Measurements from ENCODE around the gene EPB41L1.

The EPB41L1 gene

DNA sequence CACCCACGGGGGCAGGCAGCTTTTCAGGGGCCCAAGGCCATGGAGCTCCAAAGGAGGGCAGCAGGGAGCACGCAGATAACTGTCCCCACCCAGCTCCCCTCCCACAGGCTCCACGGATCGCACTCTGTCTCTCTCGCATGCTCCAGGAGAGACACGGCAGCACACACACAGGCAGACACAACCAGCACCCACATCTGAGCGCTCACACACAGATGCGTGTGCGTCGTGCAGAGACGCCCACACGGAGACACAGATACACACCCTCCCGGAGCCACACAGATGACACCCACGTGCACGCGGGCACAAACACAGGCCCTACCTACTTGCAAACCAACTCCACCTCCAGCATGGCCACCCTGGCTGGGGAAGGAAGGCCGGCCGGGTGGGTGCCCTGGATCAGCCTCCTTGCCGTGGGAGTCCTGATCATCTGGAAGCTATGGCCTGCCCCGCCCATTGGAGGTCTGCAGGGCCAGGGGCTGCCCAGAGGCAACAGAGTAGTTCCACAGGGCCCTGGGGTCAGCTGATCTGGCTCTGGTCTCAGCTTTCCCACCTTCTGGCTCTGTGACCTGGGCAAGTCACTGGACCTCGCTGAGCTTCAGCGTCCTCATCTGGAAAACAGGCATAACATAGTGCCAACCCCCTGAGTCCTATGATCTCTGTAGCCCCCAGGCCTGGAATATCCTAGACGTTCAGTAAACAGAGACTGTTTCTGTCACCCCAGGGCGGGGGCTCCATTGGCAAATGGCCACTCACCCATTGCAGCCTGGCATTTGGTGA lies 113.3 kb downstream of the EPB41L1 start:
- TF ChIP-seq, protein P1, sequence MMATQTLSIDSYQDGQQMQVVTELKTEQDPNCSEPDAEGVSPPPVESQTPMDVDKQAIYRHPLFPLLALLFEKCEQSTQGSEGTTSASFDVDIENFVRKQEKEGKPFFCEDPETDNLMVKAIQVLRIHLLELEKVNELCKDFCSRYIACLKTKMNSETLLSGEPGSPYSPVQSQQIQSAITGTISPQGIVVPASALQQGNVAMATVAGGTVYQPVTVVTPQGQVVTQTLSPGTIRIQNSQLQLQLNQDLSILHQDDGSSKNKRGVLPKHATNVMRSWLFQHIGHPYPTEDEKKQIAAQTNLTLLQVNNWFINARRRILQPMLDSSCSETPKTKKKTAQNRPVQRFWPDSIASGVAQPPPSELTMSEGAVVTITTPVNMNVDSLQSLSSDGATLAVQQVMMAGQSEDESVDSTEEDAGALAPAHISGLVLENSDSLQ (IDR thresholded peaks at IDR 0.05) = no peak
- TF ChIP-seq L3MBTL2 (conservative IDR thresholded peaks at IDR 0.05) (no peak), LEF1 (IDR thresholded peaks at IDR 0.05; ENCODE audit: borderline replicate concordance) (no peak), SP1 (IDR thresholded peaks at IDR 0.05) (no peak), ZNF384 (IDR thresholded peaks at IDR 0.05) (no peak), TARDBP (IDR thresholded peaks at IDR 0.05) (no peak), CTBP1 (IDR thresholded peaks at IDR 0.05; ENCODE audit: borderline replicate concordance) (no peak), ELF4 (IDR thresholded peaks at IDR 0.05) (no peak), FOXA1 (IDR thresholded peaks at IDR 0.05) (no peak), FOXM1 (IDR thresholded peaks at IDR 0.05; ENCODE audit: borderline replicate concordance) (no peak), ARNT (IDR thresholded peaks at IDR 0.05) (no peak), NFRKB (IDR thresholded peaks at IDR 0.05) (no peak)
- DNase-seq (ENCODE audit: extremely low spot score) = no peak
- ChIA-PET CTCF (no interaction called here), POLR2A (no interaction called here)

DNA sequence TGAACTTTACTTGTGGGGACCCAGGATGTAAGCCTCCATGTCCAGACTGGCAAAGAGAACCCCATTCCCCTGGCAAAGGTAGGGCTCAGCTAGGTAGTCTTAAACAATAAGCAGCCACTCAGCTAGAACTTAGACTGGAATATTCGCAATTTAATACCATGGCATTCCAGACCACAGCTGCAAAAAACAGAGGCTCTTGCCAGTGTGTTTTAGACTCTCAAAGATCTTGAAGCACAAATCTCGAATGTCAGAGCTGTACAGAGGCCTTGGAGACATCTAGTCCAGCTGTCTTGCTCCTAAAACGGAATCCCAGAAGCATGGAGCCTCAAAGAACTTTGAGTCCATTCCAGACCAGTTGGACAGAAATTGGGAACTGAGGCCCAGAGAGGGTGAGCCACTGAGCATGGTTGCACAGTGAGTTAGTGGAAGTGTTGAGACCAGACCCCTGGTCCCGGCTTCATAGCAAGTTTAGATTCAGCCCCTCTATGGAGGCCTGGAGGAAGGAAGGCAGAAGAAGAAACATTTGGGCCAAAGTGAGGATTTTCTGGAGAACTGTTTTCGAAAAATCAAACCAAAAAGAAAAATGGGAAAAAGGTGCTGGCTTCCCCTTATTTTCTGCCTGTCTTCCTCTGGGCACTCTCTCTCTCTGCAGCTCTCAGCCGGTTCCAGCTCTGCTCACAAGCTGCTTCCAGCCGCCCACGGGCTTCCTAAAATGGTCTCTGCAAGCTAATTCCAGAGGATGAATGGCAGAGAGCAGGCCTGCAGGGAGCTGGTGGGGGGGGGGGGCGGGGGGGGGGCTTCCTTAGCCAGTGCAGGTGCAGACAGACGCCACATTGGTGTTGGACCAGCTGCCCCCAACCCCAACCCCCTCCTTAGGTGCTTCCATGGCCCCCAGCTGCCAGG lies 114.2 kb downstream of the EPB41L1 start:
- ChIA-PET CTCF (no interaction called here), POLR2A (no interaction called here)
- TF ChIP-seq ELF4 (IDR thresholded peaks at IDR 0.05) = no peak
- no peak for TF ChIP-seq L3MBTL2 (conservative IDR thresholded peaks at IDR 0.05)
- no peak for DNase-seq (ENCODE audit: extremely low spot score)

GRCh38 chr20:36269507-36269906 lies 115.0 kb downstream of the EPB41L1 start:
- DNase-seq (ENCODE audit: extremely low spot score) = no peak
- ChIA-PET CTCF (no interaction called here), POLR2A (no interaction called here)
- TF ChIP-seq, protein P1 (IDR thresholded peaks at IDR 0.05) = no peak
- no peak for TF ChIP-seq TARDBP (IDR thresholded peaks at IDR 0.05)
- TF ChIP-seq L3MBTL2 (conservative IDR thresholded peaks at IDR 0.05) = no peak
- no peak for TF ChIP-seq SUZ12 (IDR thresholded peaks at IDR 0.05)
- TF ChIP-seq LEF1 (IDR thresholded peaks at IDR 0.05; ENCODE audit: borderline replicate concordance) = no peak
- no peak for TF ChIP-seq ZNF384 (IDR thresholded peaks at IDR 0.05)
- TF ChIP-seq NFRKB (IDR thresholded peaks at IDR 0.05) = no peak
- TF ChIP-seq FOXK2 (IDR thresholded peaks at IDR 0.05) = no peak
- TF ChIP-seq SP1 (IDR thresholded peaks at IDR 0.05) = no peak

GRCh38 chr20:36270744-36271638 lies 116.5 kb downstream of the EPB41L1 start:
- POLR2A ChIA-PET = no interaction called here
- no peak for TF ChIP-seq LEF1 (IDR thresholded peaks at IDR 0.05; ENCODE audit: borderline replicate concordance)
- no peak for TF ChIP-seq HDGF (IDR thresholded peaks at IDR 0.05; ENCODE audit: borderline replicate concordance)
- TF ChIP-seq, protein P1 (IDR thresholded peaks at IDR 0.05) = no peak
- TF ChIP-seq FOXM1 (IDR thresholded peaks at IDR 0.05; ENCODE audit: borderline replicate concordance) = no peak
- no peak for TF ChIP-seq ZNF384 (IDR thresholded peaks at IDR 0.05)
- no peak for TF ChIP-seq NFRKB (IDR thresholded peaks at IDR 0.05)
- TF ChIP-seq FOXK2 (IDR thresholded peaks at IDR 0.05) = no peak
- no peak for TF ChIP-seq TARDBP (IDR thresholded peaks at IDR 0.05)
- TF ChIP-seq ARNT (IDR thresholded peaks at IDR 0.05) = no peak
- TF ChIP-seq CTBP1 (IDR thresholded peaks at IDR 0.05; ENCODE audit: borderline replicate concordance) = no peak
- TF ChIP-seq SP1 (IDR thresholded peaks at IDR 0.05) = no peak
- TF ChIP-seq SUZ12 (IDR thresholded peaks at IDR 0.05) = no peak
- TF ChIP-seq FOXA1 (IDR thresholded peaks at IDR 0.05) = no peak
- TF ChIP-seq BHLHE40 (IDR thresholded peaks at IDR 0.05; ENCODE audit: borderline replicate concordance) = no peak
- no peak for TF ChIP-seq ELF4 (IDR thresholded peaks at IDR 0.05)
- no peak for TF ChIP-seq L3MBTL2 (conservative IDR thresholded peaks at IDR 0.05)
- CTCF ChIA-PET = interaction anchor here (0.7 kb wide), 1 partner anchor 125 kb away, joined by 6 read pairs; no protein-coding TSS in a partner anchor
- DNase-seq (ENCODE audit: extremely low spot score) = peak; percentile 3

DNA sequence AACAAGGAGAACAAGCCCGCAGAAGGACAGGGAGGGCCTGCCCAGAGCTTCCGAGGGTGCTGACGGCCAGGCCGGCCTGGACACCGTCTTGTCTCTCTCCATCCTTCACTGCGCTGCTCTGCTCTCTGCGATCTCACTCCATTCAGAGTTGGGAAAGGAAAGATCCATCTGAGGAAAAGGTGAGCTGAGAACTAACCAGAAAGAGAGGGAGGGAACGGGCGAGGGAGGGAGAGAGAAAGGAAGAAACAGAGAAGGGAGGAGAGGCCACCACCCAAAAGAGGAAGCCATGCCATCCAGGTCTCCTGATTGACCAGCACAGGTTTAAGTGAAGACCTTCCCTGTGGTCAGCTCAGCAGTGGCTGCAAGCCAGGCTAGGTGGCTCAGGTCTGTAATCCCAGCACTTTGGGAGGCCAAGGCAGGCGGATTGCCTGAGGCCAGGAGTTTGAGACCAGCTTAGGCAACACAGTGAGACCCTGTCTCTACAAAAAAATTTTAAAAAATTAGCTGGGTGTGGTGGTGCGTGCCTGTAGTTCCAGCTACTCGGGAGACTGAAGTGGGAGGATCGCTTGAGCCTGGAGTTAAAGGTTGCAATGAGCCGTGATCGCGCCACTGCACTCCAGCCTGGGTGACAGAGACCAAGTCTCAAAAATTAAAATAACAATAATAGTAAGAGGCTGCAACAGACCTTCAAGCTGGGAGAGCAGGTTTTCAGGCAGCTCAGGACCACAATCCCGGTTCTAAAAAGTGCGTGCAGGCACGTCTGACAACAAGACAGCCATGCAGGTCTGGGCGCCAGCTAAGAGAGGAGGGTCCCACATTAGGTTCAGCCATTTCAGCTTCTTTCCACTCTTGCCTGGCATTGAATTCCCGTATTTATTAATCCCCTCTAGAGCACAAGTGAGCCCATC lies 117.4 kb downstream of the EPB41L1 start:
- TF ChIP-seq HDGF (IDR thresholded peaks at IDR 0.05; ENCODE audit: borderline replicate concordance) = no peak
- TF ChIP-seq ELF4 (IDR thresholded peaks at IDR 0.05) = no peak
- TF ChIP-seq FOXA1 (IDR thresholded peaks at IDR 0.05) = no peak
- TF ChIP-seq, protein P1 (IDR thresholded peaks at IDR 0.05) = no peak
- no peak for TF ChIP-seq NFRKB (IDR thresholded peaks at IDR 0.05)
- no peak for TF ChIP-seq LEF1 (IDR thresholded peaks at IDR 0.05; ENCODE audit: borderline replicate concordance)
- TF ChIP-seq CTBP1 (IDR thresholded peaks at IDR 0.05; ENCODE audit: borderline replicate concordance) = no peak
- no peak for TF ChIP-seq SP1 (IDR thresholded peaks at IDR 0.05)
- TF ChIP-seq SUZ12 (IDR thresholded peaks at IDR 0.05) = no peak
- TF ChIP-seq TARDBP (IDR thresholded peaks at IDR 0.05) = no peak
- no peak for TF ChIP-seq ZNF384 (IDR thresholded peaks at IDR 0.05)
- no peak for TF ChIP-seq FOXK2 (IDR thresholded peaks at IDR 0.05)
- no peak for TF ChIP-seq L3MBTL2 (conservative IDR thresholded peaks at IDR 0.05)
- no peak for TF ChIP-seq BHLHE40 (IDR thresholded peaks at IDR 0.05; ENCODE audit: borderline replicate concordance)
- ChIA-PET POLR2A (no interaction called here), CTCF (interaction anchor here (0.7 to 2.7 kb wide), 2 partner anchors 9 to 128 kb away, joined by 3 to 10 read pairs; no protein-coding TSS in a partner anchor)
- DNase-seq (ENCODE audit: extremely low spot score) = no peak
